ENCODE results near the gene NIT2.
A peak's percentile ranks its signal among the peaks of the same experiment; 100 is the strongest.

The NIT2 gene

GRCh38 chr3:100334488-100335351, at the start of gene NIT2:
Gene NIT2, plus strand, starts transcription at chr3:100334757. Its CDS starts 35 bp downstream, at chr3:100334792.
- Histone ChIP-seq H3K27me3 (ENCODE audit: control insufficient read depth, insufficient read depth, low read length) (no peaks in the 10 kb centered on the region), H3K27ac (ENCODE audit: low read length) (no peak within 1 kb of the TSS), H3K36me3 (ENCODE audit: control insufficient read depth, insufficient read depth, low read length) (no peaks in the 10 kb centered on the region), H3K9me3 (ENCODE audit: control insufficient read depth, insufficient read depth, low read length) (no peaks in the 10 kb centered on the region), H3K4me3 (ENCODE audit: low read length) (peak within 1 kb of the TSS; percentile 46; the same call in 1 of the 2 replicates), H3K4me1 (ENCODE audit: control insufficient read depth, insufficient read depth, low read length) (no peaks in the 10 kb centered on the region)
- WGBS (ENCODE audit: insufficient coverage, insufficient read length) = no CpG with 5 or more reads among the region's 77 CpGs
- peak; percentile 67 for DNase-seq (ENCODE audit: low read depth, low spot score)

GRCh38 chr3:100288288-100288894, 46.2 kb upstream of the NIT2 start:
- Histone ChIP-seq H3K9me3 (ENCODE audit: control insufficient read depth, insufficient read depth, low read length) (no peaks in the 10 kb centered on the region), H3K27ac (ENCODE audit: low read length) (no peak overlapping the region), H3K27me3 (ENCODE audit: control insufficient read depth, insufficient read depth, low read length) (no peaks in the 10 kb centered on the region), H3K4me3 (ENCODE audit: low read length) (no peak overlapping the region), H3K36me3 (ENCODE audit: control insufficient read depth, insufficient read depth, low read length) (no peaks in the 10 kb centered on the region), H3K4me1 (ENCODE audit: control insufficient read depth, insufficient read depth, low read length) (no peaks in the 10 kb centered on the region; the same call in 1 of the 2 replicates)
- no peak for DNase-seq (ENCODE audit: low read depth, low spot score)

GRCh38 chr3:100289339-100289738, 45.2 kb upstream of the NIT2 start:
- Histone ChIP-seq H3K27me3 (ENCODE audit: control insufficient read depth, insufficient read depth, low read length) (no peaks in the 10 kb centered on the region), H3K36me3 (ENCODE audit: control insufficient read depth, insufficient read depth, low read length) (no peaks in the 10 kb centered on the region), H3K9me3 (ENCODE audit: control insufficient read depth, insufficient read depth, low read length) (no peaks in the 10 kb centered on the region), H3K4me1 (ENCODE audit: control insufficient read depth, insufficient read depth, low read length) (no peaks in the 10 kb centered on the region; the same call in 1 of the 2 replicates), H3K27ac (ENCODE audit: low read length) (no peak overlapping the region), H3K4me3 (ENCODE audit: low read length) (no peak overlapping the region)
- DNase-seq (ENCODE audit: low read depth, low spot score) = no peak
- no CpG with 5 or more reads among the region's 2 CpGs for WGBS (ENCODE audit: insufficient coverage, insufficient read length)

GRCh38 chr3:100295089-100295488, 39.5 kb upstream of the NIT2 start:
- Histone ChIP-seq H3K4me3 (ENCODE audit: low read length) (no peak overlapping the region), H3K9me3 (ENCODE audit: control insufficient read depth, insufficient read depth, low read length) (no peaks in the 10 kb centered on the region), H3K36me3 (ENCODE audit: control insufficient read depth, insufficient read depth, low read length) (no peaks in the 10 kb centered on the region; the same call in 1 of the 2 replicates), H3K27me3 (ENCODE audit: control insufficient read depth, insufficient read depth, low read length) (no peaks in the 10 kb centered on the region), H3K4me1 (ENCODE audit: control insufficient read depth, insufficient read depth, low read length) (no peaks in the 10 kb centered on the region; the same call in 1 of the 2 replicates), H3K27ac (ENCODE audit: low read length) (no peak overlapping the region)
- DNase-seq (ENCODE audit: low read depth, low spot score) = no peak
- no CpG with 5 or more reads among the region's 1 CpG for WGBS (ENCODE audit: insufficient coverage, insufficient read length)

DNA sequence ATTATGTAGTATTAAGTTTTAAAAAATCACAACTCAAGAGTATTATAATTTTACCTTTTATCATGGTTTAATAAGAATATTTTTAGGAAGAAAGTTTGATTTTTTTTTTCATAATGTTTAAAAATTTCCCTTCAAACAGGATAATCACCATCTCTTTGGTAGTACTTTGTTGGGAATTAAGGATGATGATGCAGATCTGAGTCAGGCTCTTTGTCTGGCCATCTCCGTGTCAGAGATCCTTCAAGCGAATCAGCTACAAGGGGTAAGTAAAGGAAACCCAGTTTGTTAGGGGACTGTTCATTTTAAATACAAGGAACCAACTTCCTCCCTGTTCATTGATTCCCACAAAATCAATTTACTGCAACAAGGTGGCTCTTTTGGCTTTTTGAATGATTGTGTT, 36.8 kb upstream of the NIT2 start:
- no peak overlapping the region for H3K27ac ChIP-seq (ENCODE audit: low read length)
- no peak for DNase-seq (ENCODE audit: low read depth, low spot score)
- no CpG with 5 or more reads among the region's 2 CpGs for WGBS (ENCODE audit: insufficient coverage, insufficient read length)
- H3K4me1 ChIP-seq (ENCODE audit: control insufficient read depth, insufficient read depth, low read length) = no peaks in the 10 kb centered on the region
- H3K27me3 ChIP-seq (ENCODE audit: control insufficient read depth, insufficient read depth, low read length) = no peaks in the 10 kb centered on the region
- no peaks in the 10 kb centered on the region for H3K9me3 ChIP-seq (ENCODE audit: control insufficient read depth, insufficient read depth, low read length)
- H3K4me3 ChIP-seq (ENCODE audit: low read length) = no peak overlapping the region
- no peaks in the 10 kb centered on the region; the same call in 1 of the 2 replicates for H3K36me3 ChIP-seq (ENCODE audit: control insufficient read depth, insufficient read depth, low read length)

DNA sequence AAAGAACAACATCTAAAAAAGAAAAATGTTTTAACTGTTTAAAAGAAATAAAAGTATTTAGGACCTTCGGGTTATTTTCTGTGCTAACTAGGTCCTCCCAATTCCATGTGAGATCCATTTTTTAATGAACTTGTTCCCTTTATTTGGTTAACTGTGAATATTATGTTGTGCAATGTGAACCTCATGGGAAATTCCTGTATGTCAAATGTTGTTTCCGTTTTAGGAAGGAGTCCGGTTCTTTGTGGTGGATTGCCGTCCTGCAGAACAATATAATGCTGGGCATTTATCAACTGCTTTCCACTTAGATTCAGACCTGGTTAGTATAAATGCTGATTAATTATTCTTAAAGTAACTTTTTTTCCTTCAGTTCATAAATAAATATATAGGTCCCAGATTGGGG, 35.5 kb upstream of the NIT2 start:
- no peak overlapping the region for H3K27ac ChIP-seq (ENCODE audit: low read length)
- DNase-seq (ENCODE audit: low read depth, low spot score) = no peak
- no peaks in the 10 kb centered on the region; the same call in 1 of the 2 replicates for H3K36me3 ChIP-seq (ENCODE audit: control insufficient read depth, insufficient read depth, low read length)
- WGBS (ENCODE audit: insufficient coverage, insufficient read length) = no CpG with 5 or more reads among the region's 4 CpGs
- no peaks in the 10 kb centered on the region for H3K27me3 ChIP-seq (ENCODE audit: control insufficient read depth, insufficient read depth, low read length)
- no peaks in the 10 kb centered on the region for H3K4me1 ChIP-seq (ENCODE audit: control insufficient read depth, insufficient read depth, low read length)
- H3K4me3 ChIP-seq (ENCODE audit: low read length) = no peak overlapping the region
- H3K9me3 ChIP-seq (ENCODE audit: control insufficient read depth, insufficient read depth, low read length) = no peaks in the 10 kb centered on the region

- Histone ChIP-seq H3K27me3 (ENCODE audit: control insufficient read depth, insufficient read depth, low read length) (no peaks in the 10 kb centered on the region), H3K9me3 (ENCODE audit: control insufficient read depth, insufficient read depth, low read length) (no peaks in the 10 kb centered on the region), H3K4me1 (ENCODE audit: control insufficient read depth, insufficient read depth, low read length) (no peaks in the 10 kb centered on the region), H3K36me3 (ENCODE audit: control insufficient read depth, insufficient read depth, low read length) (no peaks in the 10 kb centered on the region), H3K4me3 (ENCODE audit: low read length) (no peak overlapping the region), H3K27ac (ENCODE audit: low read length) (no peak overlapping the region)
- no CpG with 5 or more reads among the region's 1 CpG for whole genome bisulfite sequencing (ENCODE audit: insufficient coverage, insufficient read length)
- no peak for DNase-seq (ENCODE audit: low read depth, low spot score)
These were observed 27.9 kb upstream of the NIT2 start for GRCh38 chr3:100306695-100307094.

- DNase-seq (ENCODE audit: low read depth, low spot score) = no peak
These were observed 24.1 kb upstream of the NIT2 start for GRCh38 chr3:100310355-100310965.

GRCh38 chr3:100311011-100311410, 23.5 kb upstream of the NIT2 start:
- no CpG with 5 or more reads among the region's 2 CpGs for WGBS (ENCODE audit: insufficient coverage, insufficient read length)
- Histone ChIP-seq H3K36me3 (ENCODE audit: control insufficient read depth, insufficient read depth, low read length) (no peaks in the 10 kb centered on the region), H3K27me3 (ENCODE audit: control insufficient read depth, insufficient read depth, low read length) (no peaks in the 10 kb centered on the region), H3K27ac (ENCODE audit: low read length) (no peak overlapping the region), H3K4me1 (ENCODE audit: control insufficient read depth, insufficient read depth, low read length) (no peaks in the 10 kb centered on the region), H3K9me3 (ENCODE audit: control insufficient read depth, insufficient read depth, low read length) (no peaks in the 10 kb centered on the region), H3K4me3 (ENCODE audit: low read length) (no peak overlapping the region)
- no peak for DNase-seq (ENCODE audit: low read depth, low spot score)

More at GRCh38 chr3:100310355-100310965, 24.1 kb upstream of the NIT2 start:
- Histone ChIP-seq H3K4me3 (ENCODE audit: low read length) (no peak overlapping the region), H3K27me3 (ENCODE audit: control insufficient read depth, insufficient read depth, low read length) (no peaks in the 10 kb centered on the region), H3K9me3 (ENCODE audit: control insufficient read depth, insufficient read depth, low read length) (no peaks in the 10 kb centered on the region), H3K36me3 (ENCODE audit: control insufficient read depth, insufficient read depth, low read length) (no peaks in the 10 kb centered on the region), H3K27ac (ENCODE audit: low read length) (no peak overlapping the region), H3K4me1 (ENCODE audit: control insufficient read depth, insufficient read depth, low read length) (no peaks in the 10 kb centered on the region)
- WGBS (ENCODE audit: insufficient coverage, insufficient read length) = no CpG with 5 or more reads among the region's 3 CpGs

GRCh38 chr3:100316641-100317069, 17.9 kb upstream of the NIT2 start:
- no peaks in the 10 kb centered on the region for H3K4me1 ChIP-seq (ENCODE audit: control insufficient read depth, insufficient read depth, low read length)
- H3K9me3 ChIP-seq (ENCODE audit: control insufficient read depth, insufficient read depth, low read length) = no peaks in the 10 kb centered on the region
- DNase-seq (ENCODE audit: low read depth, low spot score) = peak; percentile 16
- no peaks in the 10 kb centered on the region; the same call in 1 of the 2 replicates for H3K36me3 ChIP-seq (ENCODE audit: control insufficient read depth, insufficient read depth, low read length)
- H3K4me3 ChIP-seq (ENCODE audit: low read length) = no peak overlapping the region
- no peak overlapping the region for H3K27ac ChIP-seq (ENCODE audit: low read length)
- WGBS (ENCODE audit: insufficient coverage, insufficient read length) = no CpG with 5 or more reads among the region's 8 CpGs
- H3K27me3 ChIP-seq (ENCODE audit: control insufficient read depth, insufficient read depth, low read length) = no peaks in the 10 kb centered on the region

Measured in iPS DF 6.9 (cell line).